ENCODE measurements around the gene TMEM33. TPM values are rescaled to one million over a fixed set of nuclear protein-coding genes. Genes with fewer than 3 reads are reported as not detected.

The TMEM33 gene
- total and polyA plus RNA-seq, 3 experiments from 2014 or later = 25.0 to 86.8 (median 86.1) TPM

- Histone ChIP-seq H3K27me3 (ENCODE audit: insufficient read depth, low read length, poor library complexity, severe bottlenecking) (no peaks in the 10 kb centered on the region), H3K27ac (ENCODE audit: low read depth, low read length) (no peak overlapping the region), H3K9me3 (ENCODE audit: low read length) (no peaks in the 10 kb centered on the region), H3K36me3 (ENCODE audit: insufficient read depth, low read length) (no peaks in the 10 kb centered on the region), H3K4me1 (ENCODE audit: insufficient read depth, low read length) (no peaks in the 10 kb centered on the region), H3K4me3 (ENCODE audit: low read length) (no peak overlapping the region)
- POLR2A ChIA-PET = no interaction called here
- H3K27me3 Mint-ChIP-seq = peaks cover 4 to 15% of the 10 kb centered on the region in 2 donors
- CTCF ChIA-PET = no interaction called here
- no peak for DNase-seq
- no peak overlapping the region for H3K4me3 Mint-ChIP-seq
- H3K27ac Mint-ChIP-seq = no peak overlapping the region
- no peaks in the 10 kb centered on the region for H3K9me3 Mint-ChIP-seq
- H3K4me1 Mint-ChIP-seq = peaks cover 2 to 13% (median 4%) of the 10 kb centered on the region in 3 donors
- no peaks in the 10 kb centered on the region for H3K36me3 Mint-ChIP-seq
Observed at GRCh38 chr4:41927796-41928499, 7.3 kb upstream of the TMEM33 start.

DNA sequence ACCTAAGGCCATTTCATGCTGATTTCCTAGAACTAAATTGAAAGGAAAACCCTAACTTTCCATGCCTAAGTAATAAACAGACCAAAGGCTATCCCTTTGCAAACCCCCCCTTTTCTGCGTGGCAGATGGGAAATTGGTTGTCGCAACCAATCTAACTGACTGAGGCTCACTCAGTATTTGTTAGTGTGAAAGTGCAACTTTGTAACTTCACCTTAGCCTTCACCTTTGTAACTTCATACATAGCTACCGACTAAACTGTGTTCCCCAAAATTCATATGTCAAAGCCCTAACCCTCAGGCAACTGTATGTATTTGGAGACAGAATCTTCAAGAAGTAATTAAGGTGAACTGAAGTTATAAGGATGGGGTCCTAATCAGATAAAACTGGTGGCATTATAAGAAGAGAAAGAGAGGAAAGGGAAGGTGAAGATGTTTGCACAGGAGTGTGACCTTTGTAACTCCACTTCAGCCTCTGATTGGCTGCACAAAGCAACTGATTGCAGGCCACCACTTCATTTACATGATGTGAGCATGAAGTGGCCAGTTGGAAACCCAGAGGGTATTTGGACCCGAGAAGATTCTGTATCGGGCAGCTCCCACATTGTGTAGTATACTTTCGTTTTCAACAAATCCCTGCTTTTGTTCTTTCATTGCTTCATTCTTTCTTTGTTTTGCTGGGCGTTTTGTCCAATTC lies 4.9 kb upstream of the TMEM33 start:
- Histone ChIP-seq H3K4me3 (ENCODE audit: low read length) (no peak overlapping the region), H3K9me3 (ENCODE audit: low read length) (no peaks in the 10 kb centered on the region), H3K27ac (ENCODE audit: low read depth, low read length) (no peak overlapping the region), H3K27me3 (ENCODE audit: insufficient read depth, low read length, poor library complexity, severe bottlenecking) (no peaks in the 10 kb centered on the region), H3K36me3 (ENCODE audit: insufficient read depth, low read length) (no peaks in the 10 kb centered on the region), H3K4me1 (ENCODE audit: insufficient read depth, low read length) (peaks cover 5% of the 10 kb centered on the region)
- H3K36me3 Mint-ChIP-seq = peaks cover 0 to 5% (median 0%) of the 10 kb centered on the region in 3 donors
- H3K4me1 Mint-ChIP-seq = peaks cover 10 to 24% (median 14%) of the 10 kb centered on the region in 3 donors
- ChIA-PET CTCF (no interaction called here), POLR2A (no interaction called here)
- no peak overlapping the region for H3K27ac Mint-ChIP-seq
- H3K4me3 Mint-ChIP-seq = peak overlapping the region in 4 of 7 donors; percentile 6 to 29 (median 14)
- no peaks in the 10 kb centered on the region for H3K9me3 Mint-ChIP-seq
- DNase-seq = no peak
- H3K27me3 Mint-ChIP-seq = peaks cover 1% of the 10 kb centered on the region in 2 donors

GRCh38 chr4:41932988-41933387 lies 2.2 kb upstream of the TMEM33 start:
- Histone ChIP-seq H3K9me3 (ENCODE audit: low read length) (no peaks in the 10 kb centered on the region), H3K27ac (ENCODE audit: low read depth, low read length) (no peak overlapping the region), H3K4me3 (ENCODE audit: low read length) (no peak overlapping the region), H3K4me1 (ENCODE audit: insufficient read depth, low read length) (peaks cover 24% of the 10 kb centered on the region), H3K27me3 (ENCODE audit: insufficient read depth, low read length, poor library complexity, severe bottlenecking) (no peaks in the 10 kb centered on the region), H3K36me3 (ENCODE audit: insufficient read depth, low read length) (peaks cover 3% of the 10 kb centered on the region)
- H3K27ac Mint-ChIP-seq = no peak overlapping the region
- peaks cover 0 to 1% of the 10 kb centered on the region in 2 donors for H3K27me3 Mint-ChIP-seq
- ChIA-PET CTCF (no interaction called here), POLR2A (no interaction called here)
- peaks cover 0 to 16% (median 2%) of the 10 kb centered on the region in 3 donors for H3K36me3 Mint-ChIP-seq
- peaks cover 33 to 49% (median 40%) of the 10 kb centered on the region in 3 donors for H3K4me1 Mint-ChIP-seq
- no peaks in the 10 kb centered on the region for H3K9me3 Mint-ChIP-seq
- H3K4me3 Mint-ChIP-seq = peak overlapping the region in 2 of 7 donors; percentile 11 to 37
- no peak for DNase-seq

DNA sequence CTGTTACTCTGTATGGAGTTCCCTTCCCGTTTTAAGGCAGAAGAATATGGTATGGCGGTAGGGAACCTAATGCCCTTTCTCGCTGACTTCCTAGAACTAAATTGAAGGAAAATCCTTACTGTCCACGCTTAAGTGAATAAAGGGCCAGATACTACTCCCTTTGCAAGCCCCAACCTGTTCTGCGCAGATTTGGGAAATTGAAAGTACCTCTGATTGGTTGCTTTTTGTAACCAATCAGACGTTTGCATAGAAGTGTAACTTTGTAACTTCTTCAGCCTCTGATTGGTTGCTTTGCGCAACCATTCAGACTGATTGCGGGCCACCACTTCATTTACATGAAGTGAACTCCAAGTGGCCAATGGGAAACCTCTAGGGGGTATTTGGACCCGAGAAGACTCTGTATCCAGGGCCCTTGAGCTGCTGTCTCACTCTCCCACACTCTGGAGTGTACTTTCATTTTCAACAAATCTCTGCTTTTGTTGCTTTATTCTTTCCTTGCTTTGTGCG lies 1.2 kb upstream of the TMEM33 start:
- H3K27me3 Mint-ChIP-seq = peaks cover 0 to 1% of the 10 kb centered on the region in 2 donors
- CTCF ChIA-PET = no interaction called here

GRCh38 chr4:41934514-41934900 lies 722 bp upstream of the TMEM33 start:
- no peaks in the 10 kb centered on the region for H3K27me3 ChIP-seq (ENCODE audit: insufficient read depth, low read length, poor library complexity, severe bottlenecking)
- peaks cover 28% of the 10 kb centered on the region for H3K4me1 ChIP-seq (ENCODE audit: insufficient read depth, low read length)
- peak overlapping the region; percentile 96 for H3K4me3 ChIP-seq (ENCODE audit: low read length)
- H3K27me3 Mint-ChIP-seq = peaks cover 0 to 1% of the 10 kb centered on the region in 2 donors
- no peak overlapping the region for H3K27ac ChIP-seq (ENCODE audit: low read depth, low read length)
- H3K36me3 Mint-ChIP-seq = peaks cover 0 to 28% (median 2%) of the 10 kb centered on the region in 3 donors
- peak overlapping the region; percentile 93 to 100 (median 97) for H3K4me3 Mint-ChIP-seq
- H3K4me1 Mint-ChIP-seq = peaks cover 38 to 64% (median 55%) of the 10 kb centered on the region in 3 donors
- no peaks in the 10 kb centered on the region for H3K9me3 Mint-ChIP-seq
- ChIA-PET POLR2A (interaction anchor here (1.0 kb wide), 1 partner anchor 56 kb away, joined by 6 read pairs; the partner anchor contains the start of gene SLC30A9), CTCF (interaction anchor here (1.5 kb wide), 1 partner anchor 13 kb away, joined by 4 read pairs; no protein-coding TSS in a partner anchor)
- peaks cover 3% of the 10 kb centered on the region for H3K36me3 ChIP-seq (ENCODE audit: insufficient read depth, low read length)
- H3K27ac Mint-ChIP-seq = peak overlapping the region; percentile 69 to 97 (median 92)
- H3K9me3 ChIP-seq (ENCODE audit: low read length) = no peaks in the 10 kb centered on the region
- DNase-seq = no peak

More for the DNA sequence above, 1.2 kb upstream of the TMEM33 start:
- Mint-ChIP-seq H3K4me3 (peak overlapping the region; percentile 93 to 100 (median 97)), H3K27ac (peak overlapping the region in 6 of 8 donors; percentile 32 to 97 (median 94)), H3K9me3 (no peaks in the 10 kb centered on the region), H3K4me1 (peaks cover 38 to 60% (median 50%) of the 10 kb centered on the region in 3 donors), H3K36me3 (peaks cover 0 to 23% (median 2%) of the 10 kb centered on the region in 3 donors)
- POLR2A ChIA-PET = interaction anchor here (1.0 kb wide), 1 partner anchor 57 kb away, joined by 6 read pairs; the partner anchor contains the start of gene SLC30A9
- no peak for DNase-seq
- Histone ChIP-seq H3K4me1 (ENCODE audit: insufficient read depth, low read length) (peaks cover 28% of the 10 kb centered on the region), H3K27ac (ENCODE audit: low read depth, low read length) (no peak overlapping the region), H3K9me3 (ENCODE audit: low read length) (no peaks in the 10 kb centered on the region), H3K27me3 (ENCODE audit: insufficient read depth, low read length, poor library complexity, severe bottlenecking) (no peaks in the 10 kb centered on the region), H3K4me3 (ENCODE audit: low read length) (no peak overlapping the region), H3K36me3 (ENCODE audit: insufficient read depth, low read length) (peaks cover 3% of the 10 kb centered on the region)

- ChIA-PET POLR2A (no interaction called here), CTCF (interaction anchor here (1.5 kb wide), 1 partner anchor 12 kb away, joined by 4 read pairs; no protein-coding TSS in a partner anchor)
- DNase-seq = no peak
- Histone ChIP-seq H3K36me3 (ENCODE audit: insufficient read depth, low read length) (peaks cover 3% of the 10 kb centered on the region), H3K4me1 (ENCODE audit: insufficient read depth, low read length) (peaks cover 28% of the 10 kb centered on the region), H3K27ac (ENCODE audit: low read depth, low read length) (peak overlapping the region; percentile 75), H3K27me3 (ENCODE audit: insufficient read depth, low read length, poor library complexity, severe bottlenecking) (no peaks in the 10 kb centered on the region), H3K4me3 (ENCODE audit: low read length) (peak overlapping the region; percentile 96), H3K9me3 (ENCODE audit: low read length) (no peaks in the 10 kb centered on the region)
- peaks cover 0 to 34% (median 5%) of the 10 kb centered on the region in 3 donors for H3K36me3 Mint-ChIP-seq
- H3K4me1 Mint-ChIP-seq = peaks cover 42 to 65% (median 61%) of the 10 kb centered on the region in 3 donors
- H3K27ac Mint-ChIP-seq = peak overlapping the region; percentile 26 to 97 (median 92)
- peaks cover 0 to 1% of the 10 kb centered on the region in 2 donors for H3K27me3 Mint-ChIP-seq
- no peaks in the 10 kb centered on the region for H3K9me3 Mint-ChIP-seq
- peak overlapping the region; percentile 93 to 100 (median 97) for H3K4me3 Mint-ChIP-seq
Observed at GRCh38 chr4:41935652-41936021, 408 bp downstream of the TMEM33 start.

DNA sequence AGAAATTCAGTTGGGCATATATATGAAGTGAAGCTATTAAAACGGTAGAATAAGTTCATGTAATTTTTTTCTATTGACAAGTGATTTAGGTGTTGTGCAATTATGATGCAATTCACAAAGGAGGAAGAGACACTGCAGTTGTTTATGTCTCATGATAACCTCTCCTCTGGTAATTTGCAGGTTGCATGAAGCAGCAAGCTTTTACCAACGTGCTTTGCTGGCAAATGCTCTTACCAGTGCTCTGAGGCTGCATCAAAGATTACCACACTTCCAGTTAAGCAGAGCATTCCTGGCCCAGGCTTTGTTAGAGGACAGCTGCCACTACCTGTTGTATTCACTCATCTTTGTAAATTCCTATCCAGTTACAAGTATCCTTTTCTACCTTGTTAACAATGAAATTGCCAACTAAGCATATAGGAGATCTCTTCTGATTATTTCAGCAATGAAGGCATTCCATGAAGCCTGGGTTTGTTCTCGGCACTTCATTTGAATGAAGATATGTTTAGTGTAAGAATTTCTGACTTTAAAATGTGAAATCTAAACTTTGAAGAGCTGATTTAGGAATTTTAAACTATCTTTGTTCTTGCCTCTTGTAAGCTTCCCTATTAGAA lies 3.9 kb downstream of the TMEM33 start:
- Mint-ChIP-seq H3K4me1 (peaks cover 54 to 87% (median 86%) of the 10 kb centered on the region in 3 donors), H3K9me3 (no peaks in the 10 kb centered on the region), H3K4me3 (no peak overlapping the region), H3K36me3 (peaks cover 0 to 61% (median 8%) of the 10 kb centered on the region in 3 donors), H3K27ac (no peak overlapping the region), H3K27me3 (no peaks in the 10 kb centered on the region)
- H3K27ac ChIP-seq (ENCODE audit: low read depth, low read length) = no peak overlapping the region
- H3K9me3 ChIP-seq (ENCODE audit: low read length) = no peaks in the 10 kb centered on the region
- H3K4me3 ChIP-seq (ENCODE audit: low read length) = no peak overlapping the region
- no peaks in the 10 kb centered on the region for H3K27me3 ChIP-seq (ENCODE audit: insufficient read depth, low read length, poor library complexity, severe bottlenecking)
- H3K4me1 ChIP-seq (ENCODE audit: insufficient read depth, low read length) = peaks cover 28% of the 10 kb centered on the region
- DNase-seq = no peak
- POLR2A ChIA-PET = no interaction called here
- CTCF ChIA-PET = no interaction called here
- peaks cover 9% of the 10 kb centered on the region for H3K36me3 ChIP-seq (ENCODE audit: insufficient read depth, low read length)
